Upper lobe of left lung (tissue), 6 donors: Measurements from ENCODE around the gene DZIP1L. TPM values are rescaled to one million over a fixed set of nuclear protein-coding genes. Genes with fewer than 3 reads are reported as not detected.

Source experiments
- ATAC-seq, 2 donors: fragments of 200-7000 bp; cut with Tn5 transposase; one replicate each; pipeline ENCODE4 v1.9.1; 2022; ENCODE audit warnings: mild to moderate bottlenecking in 2 of 2, moderate library complexity in 2 of 2; ENCODE audit not compliant: low FRiP score in 2 of 2
- DNase-seq, 2 donors: peaks; one replicate each; pipeline ENCODE4 v3.0.0-alpha.2; 2019 to 2020
- H3K27ac ChIP-seq, 4 donors: fragments of 200-600 bp; sonication (generic); one replicate each; pipeline ENCODE4 v1.5.1; 2016 to 2019
- H3K27me3 ChIP-seq, 4 donors: fragments of 200-600 bp; sonication (generic); one replicate each; pipeline ENCODE4 v1.5.1; 2017 to 2019
- H3K36me3 ChIP-seq, 4 donors: fragments of 200-600 bp; sonication (generic); one replicate each; pipeline ENCODE4 v1.5.1; 2016 to 2019
- H3K4me1 ChIP-seq, 4 donors: fragments of 200-600 bp; sonication (generic); one replicate each; pipeline ENCODE4 v1.5.1; 2018 to 2019
- H3K4me3 ChIP-seq, 4 donors: fragments of 200-600 bp; sonication (generic); one replicate each; pipeline ENCODE4 v1.5.1; 2017 to 2019; ENCODE audit warnings: mild to moderate bottlenecking in 2 of 4, moderate library complexity in 1 of 4
- H3K9me3 ChIP-seq, 4 donors: fragments of 200-600 bp; sonication (generic); one replicate each; pipeline ENCODE4 v1.5.1; 2018 to 2019
- EP300 ChIP-seq, 4 donors: sonication (generic); formaldehyde crosslinking; IDR thresholded peaks; one replicate each; pipeline ENCODE4 v1.5.1; 2017; ENCODE audit warnings: antibody characterized with exemption in 4 of 4, control low read depth in 2 of 4
- POLR2A ChIP-seq, 4 donors: fragments of 450-650 bp; IDR thresholded peaks; one replicate each; pipeline ENCODE4 v1.5.1; 2016 to 2017; ENCODE audit warnings: antibody characterized with exemption in 4 of 4, mild to moderate bottlenecking in 2 of 4
- POLR2AphosphoS5 ChIP-seq, 2 donors: sonication (generic); formaldehyde crosslinking; IDR thresholded peaks; one replicate each; pipeline ENCODE4 v1.5.1; 2017; ENCODE audit warnings: antibody characterized with exemption in 2 of 2
- WGBS, 2 donors: methylation state at CpG; one replicate each; pipeline ENCODE4 v1.1.5; 2017 to 2018; 5-methylcytosine and 5-hydroxymethylcytosine counted together
- total RNA-seq, 6 donors: library from RNA; depleted of rRNA in 4 of 6; stranded (reverse); fragments of >200 nt in 4 of 6; gene quantifications; one replicate each; pipeline versions ENCODE4 v1.1.0 to v1.2.1, GENCODE V29; 2016 to 2021
- TF ChIP-seq, protein P1 (sequence below), 6 experiments: fragments of 450-650 bp in 4 of 6; fragments of 200-600 bp in 2 of 6; sonication (generic) in 2 of 6; IDR thresholded peaks; one replicate each; pipeline ENCODE4 v1.5.1; 2016 to 2019; ENCODE audit warnings: antibody characterized with exemption in 6 of 6
- donor health status: DM: no; HTN: no; CAD: no; lungs with moderate emphysema.
- donor health status: DM: no; HTN: yes; CAD: no; lungs with severe emphysema.

DZIP1L gene
- total RNA-seq, 6 donors from 2014 or later: 15.9 to 97.4 (median 24.5) TPM

DNA sequence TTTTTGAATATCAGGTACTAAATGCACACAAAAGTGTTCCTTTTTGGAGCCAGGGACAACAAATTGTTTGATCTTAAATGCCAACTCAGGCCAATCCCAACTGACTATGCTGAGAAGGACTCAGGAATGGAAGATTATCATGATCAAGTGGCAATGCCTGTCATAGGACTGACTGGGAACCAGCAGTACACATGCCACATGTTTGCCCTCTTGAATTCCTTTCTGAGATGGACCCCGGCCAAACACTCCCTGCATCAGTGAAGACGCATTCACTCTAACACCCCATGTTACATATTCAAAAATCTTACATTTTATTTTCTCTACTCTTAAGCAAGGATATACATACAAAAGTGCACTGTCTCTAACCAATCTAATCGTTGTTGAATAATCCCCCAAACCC lies 69.3 kb downstream of the DZIP1L start:
- peak overlapping the region in 1 of 4 donors; percentile 5 for H3K27ac ChIP-seq
- no peaks in the 10 kb centered on the region for H3K9me3 ChIP-seq
- no peak overlapping the region for H3K4me3 ChIP-seq
- TF ChIP-seq POLR2A (IDR thresholded peaks at IDR 0.05) (no peak), POLR2AphosphoS5 (IDR thresholded peaks at IDR 0.05) (no peak)
- TF ChIP-seq, protein P1, sequence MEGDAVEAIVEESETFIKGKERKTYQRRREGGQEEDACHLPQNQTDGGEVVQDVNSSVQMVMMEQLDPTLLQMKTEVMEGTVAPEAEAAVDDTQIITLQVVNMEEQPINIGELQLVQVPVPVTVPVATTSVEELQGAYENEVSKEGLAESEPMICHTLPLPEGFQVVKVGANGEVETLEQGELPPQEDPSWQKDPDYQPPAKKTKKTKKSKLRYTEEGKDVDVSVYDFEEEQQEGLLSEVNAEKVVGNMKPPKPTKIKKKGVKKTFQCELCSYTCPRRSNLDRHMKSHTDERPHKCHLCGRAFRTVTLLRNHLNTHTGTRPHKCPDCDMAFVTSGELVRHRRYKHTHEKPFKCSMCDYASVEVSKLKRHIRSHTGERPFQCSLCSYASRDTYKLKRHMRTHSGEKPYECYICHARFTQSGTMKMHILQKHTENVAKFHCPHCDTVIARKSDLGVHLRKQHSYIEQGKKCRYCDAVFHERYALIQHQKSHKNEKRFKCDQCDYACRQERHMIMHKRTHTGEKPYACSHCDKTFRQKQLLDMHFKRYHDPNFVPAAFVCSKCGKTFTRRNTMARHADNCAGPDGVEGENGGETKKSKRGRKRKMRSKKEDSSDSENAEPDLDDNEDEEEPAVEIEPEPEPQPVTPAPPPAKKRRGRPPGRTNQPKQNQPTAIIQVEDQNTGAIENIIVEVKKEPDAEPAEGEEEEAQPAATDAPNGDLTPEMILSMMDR (IDR thresholded peaks at IDR 0.05): no peak
- H3K4me1 ChIP-seq: peaks cover 0 to 9% (median 0%) of the 10 kb centered on the region in 4 donors
- ATAC-seq (no peak), DNase-seq (no peak)
- H3K27me3 ChIP-seq: no peaks in the 10 kb centered on the region
- 53 to 82% methylated on average over 3 of the region's 3 CpGs for WGBS, 2 donors
- peaks cover 0 to 4% (median 0%) of the 10 kb centered on the region in 4 donors for H3K36me3 ChIP-seq

DNA sequence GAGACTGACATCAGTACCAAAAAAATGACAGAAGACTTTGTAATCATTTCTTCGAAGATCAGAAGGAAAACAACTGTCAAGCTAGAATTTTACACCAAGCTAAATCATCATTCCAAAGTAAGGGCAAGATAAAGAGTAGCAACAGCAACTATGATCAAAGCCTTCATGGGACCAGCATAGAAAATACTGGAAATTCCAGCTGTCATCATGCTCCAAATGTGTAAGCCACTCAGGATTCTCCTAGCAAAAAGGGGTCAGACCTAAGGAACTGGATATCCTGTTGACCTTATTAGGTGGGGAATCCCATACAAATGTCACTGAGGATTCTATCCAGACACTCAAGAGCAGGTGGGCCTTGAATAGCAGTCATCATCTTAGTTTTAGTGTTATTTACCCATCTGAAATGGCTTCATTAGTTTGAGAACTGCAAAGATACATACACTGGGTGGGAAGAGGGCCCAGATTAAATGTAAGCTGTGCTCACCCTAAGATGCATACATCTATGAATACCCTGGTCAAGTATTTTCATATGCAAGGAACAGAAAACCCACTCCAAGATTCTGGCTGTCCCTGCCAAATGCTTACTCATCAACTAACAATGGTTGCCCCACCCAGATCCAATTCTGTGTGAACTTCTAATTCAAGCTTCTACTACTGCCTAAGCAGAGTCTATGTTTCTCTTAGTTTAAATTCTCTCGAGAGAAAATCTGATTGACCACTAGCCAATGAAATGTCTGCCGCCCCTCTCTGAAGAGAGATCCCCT lies 72.0 kb downstream of the DZIP1L start:
- H3K27ac ChIP-seq: no peak overlapping the region
- 72 to 80% methylated on average over 3 of the region's 3 CpGs for WGBS, 2 donors
- ATAC-seq: peak in 1 of 2 donors; percentile 63

DNA sequence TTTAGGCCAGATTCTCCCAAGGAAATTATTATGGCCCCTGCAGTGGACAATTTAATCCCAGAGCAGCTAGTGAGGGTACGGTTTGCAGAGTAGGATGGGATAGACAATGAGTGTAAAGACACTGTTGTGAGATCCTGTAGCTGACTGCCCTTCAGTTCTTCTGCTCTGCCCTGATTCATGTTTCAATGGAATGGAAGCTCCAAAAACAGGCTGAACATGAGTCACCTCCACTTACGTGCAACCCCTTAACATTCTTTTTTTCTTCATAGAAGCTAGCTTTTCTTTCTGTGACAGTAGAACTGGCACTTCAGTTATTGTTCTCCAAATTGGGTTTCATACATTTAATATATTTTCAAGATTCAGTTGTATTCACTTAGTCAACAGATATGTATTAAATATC lies 73.4 kb downstream of the DZIP1L start:
- ATAC-seq (no peak), DNase-seq (no peak)
- TF ChIP-seq, protein P1 (IDR thresholded peaks at IDR 0.05): no peak
- TF ChIP-seq POLR2AphosphoS5 (IDR thresholded peaks at IDR 0.05): no peak
- no peak for TF ChIP-seq EP300 (IDR thresholded peaks at IDR 0.05)
- TF ChIP-seq POLR2A (IDR thresholded peaks at IDR 0.05): no peak
- Histone ChIP-seq H3K4me1 (peaks cover 0 to 16% (median 0%) of the 10 kb centered on the region in 4 donors), H3K27me3 (no peaks in the 10 kb centered on the region), H3K36me3 (no peaks in the 10 kb centered on the region), H3K9me3 (no peaks in the 10 kb centered on the region), H3K4me3 (no peak overlapping the region), H3K27ac (no peak overlapping the region)
- WGBS, 2 donors: 76 to 85% methylated on average over 2 of the region's 2 CpGs

More for the DNA sequence above, 72.0 kb downstream of the DZIP1L start:
- H3K4me1 ChIP-seq: peaks cover 0 to 11% (median 0%) of the 10 kb centered on the region in 4 donors
- no peaks in the 10 kb centered on the region for H3K27me3 ChIP-seq
- no peak for DNase-seq
- TF ChIP-seq POLR2AphosphoS5 (IDR thresholded peaks at IDR 0.05) (no peak), EP300 (IDR thresholded peaks at IDR 0.05) (no peak), POLR2A (IDR thresholded peaks at IDR 0.05) (no peak)
- TF ChIP-seq, protein P1 (IDR thresholded peaks at IDR 0.05): no peak
- H3K36me3 ChIP-seq: peaks cover 0 to under 1% (median 0%) of the 10 kb centered on the region in 4 donors
- no peak overlapping the region for H3K4me3 ChIP-seq
- H3K9me3 ChIP-seq: no peaks in the 10 kb centered on the region

DNA sequence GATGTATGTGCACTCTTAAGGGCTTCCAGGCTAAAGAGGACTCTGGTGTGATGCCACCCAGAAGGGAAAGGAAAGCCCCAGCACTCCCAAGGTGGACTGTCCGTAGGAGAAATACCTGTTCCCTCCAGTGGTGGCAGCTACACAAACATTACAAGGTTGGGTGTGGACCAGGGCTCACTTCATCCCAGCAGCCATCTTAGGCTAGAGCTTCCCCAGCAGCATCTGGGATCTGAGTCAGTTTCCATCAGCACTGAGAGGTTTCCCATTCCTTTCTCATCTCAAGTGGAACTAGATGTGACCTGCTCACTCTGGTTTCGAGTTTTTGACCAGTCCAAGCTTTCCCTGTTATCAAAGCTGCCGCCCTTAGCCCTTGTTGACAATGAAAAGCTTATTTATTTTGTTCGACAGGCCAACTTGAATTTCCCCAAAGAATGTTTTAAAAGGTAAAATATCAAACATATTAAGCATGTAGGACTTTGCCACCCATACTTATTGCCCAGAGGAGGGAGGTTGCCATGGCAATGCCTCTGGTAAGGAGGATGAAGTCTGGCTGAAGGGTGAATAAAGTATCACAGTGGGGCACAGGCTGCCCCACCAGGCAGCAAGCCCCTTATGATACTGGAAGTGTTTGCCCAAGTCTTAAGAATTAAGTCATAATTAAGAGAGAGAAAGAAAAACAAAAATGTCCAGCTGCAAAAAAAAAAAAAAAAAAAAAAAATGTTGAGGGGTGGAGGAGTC lies 76.5 kb downstream of the DZIP1L start:
- Histone ChIP-seq H3K4me3 (no peak overlapping the region), H3K27me3 (no peaks in the 10 kb centered on the region), H3K9me3 (no peaks in the 10 kb centered on the region), H3K36me3 (no peaks in the 10 kb centered on the region), H3K4me1 (peaks cover 0 to 7% (median 0%) of the 10 kb centered on the region in 4 donors), H3K27ac (peak overlapping the region in 3 of 4 donors; percentile 42 to 57 (median 46))
- 58 to 65% methylated on average over 4 of the region's 4 CpGs for WGBS, 2 donors
- TF ChIP-seq EP300 (IDR thresholded peaks at IDR 0.05): no peak
- TF ChIP-seq, protein P1 (IDR thresholded peaks at IDR 0.05): peak in 2 of 6 experiments; percentile 8 to 47
- TF ChIP-seq POLR2A (IDR thresholded peaks at IDR 0.05): peak in 1 of 4 donors; percentile 47
- peak in 1 of 2 donors; percentile 18 for TF ChIP-seq POLR2AphosphoS5 (IDR thresholded peaks at IDR 0.05)
- DNase-seq (peak in 1 of 2 donors; percentile 56), ATAC-seq (peak; percentile 48 to 90)
